A549 (cell line): Measurements from ENCODE around the gene MANF. TPM values are rescaled to one million over a fixed set of nuclear protein-coding genes. Genes with fewer than 3 reads are reported as not detected.

Source experiments
- ATAC-seq, 2 experiments: fragments of 200-7000 bp in 1 of 2; fragments of >200 bp in 1 of 2; cut with Nextera tagmentation in 1 of 2; cut with Tn5 transposase in 1 of 2; 3 replicates each; pipeline versions ENCODE4 v1.8.0 to v1.9.1; 2018 to 2020; ENCODE audit warnings: mild to moderate bottlenecking in 1 of 2, moderate library complexity in 1 of 2
- CTCF ChIA-PET: fragments of 300-600 bp; sonication (Branson Sonifier 250); formaldehyde crosslinking; extraction: SDS; loops from one replicate; lab custom pipeline; 2021; ENCODE audit warnings: antibody characterized with exemption, inconsistent platforms; lab: Yijun Ruan, JAX
- POLR2A ChIA-PET: fragments of 350-600 bp; formaldehyde crosslinking; extraction: SDS; loops from one replicate; lab custom pipeline; 2021; ENCODE audit warnings: antibody characterized with exemption, inconsistent platforms; lab: Yijun Ruan, JAX
- DNase-seq, 2 experiments: peaks; one replicate each; pipeline versions ENCODE4 v3.0.0 to v3.0.0-alpha.2; 2011 to 2016; ENCODE audit warnings: low read depth in 1 of 2, low spot score in 1 of 2
- FAIRE-seq: peaks from 2 replicates; lab custom pipeline; 2011; peaks lifted over from hg19 to GRCh38; lab: Jason Lieb, UNC
- H3K27ac ChIP-seq, 2 experiments: fragments of >200 bp; sonication (Bioruptor Twin); formaldehyde crosslinking; 3 replicates each; pipeline ENCODE4 v1.5.1; 2016 to 2017
- H3K4me1 ChIP-seq: fragments of >200 bp; sonication (Bioruptor Twin); formaldehyde crosslinking; 3 replicates; pipeline ENCODE4 v1.6.1; 2016
- H3K4me2 ChIP-seq: fragments of >200 bp; sonication (Bioruptor Twin); formaldehyde crosslinking; 3 replicates; pipeline ENCODE4 v1.6.1; 2016
- H3K4me3 ChIP-seq: fragments of >200 bp; sonication (Bioruptor Twin); formaldehyde crosslinking; 3 replicates; pipeline ENCODE4 v1.5.1; 2016
- H3K9me3 ChIP-seq: fragments of >200 bp; sonication (Bioruptor Twin); formaldehyde crosslinking; 3 replicates; pipeline ENCODE4 v1.6.1; 2016
- BCL3 ChIP-seq: fragments of >200 bp; sonication (Bioruptor Twin); formaldehyde crosslinking; IDR thresholded peaks from 3 replicates; pipeline ENCODE4 v1.6.1; 2016
- CBX8 ChIP-seq: fragments of 200-600 bp; sonication (generic); IDR thresholded peaks from 2 replicates; pipeline ENCODE4 v1.6.1; 2016
- EHMT2 ChIP-seq: fragments of 200-600 bp; sonication (generic); IDR thresholded peaks from 2 replicates; pipeline ENCODE4 v1.6.1; 2016; ENCODE audit warnings: antibody characterized with exemption, low read depth, mild to moderate bottlenecking, moderate library complexity
- ELK1 ChIP-seq: fragments of 150-350 bp; IDR thresholded peaks from 2 replicates; pipeline ENCODE4 v1.6.1; 2014; ENCODE audit warnings: low read depth, mild to moderate bottlenecking, low read length
- ESRRA ChIP-seq: fragments of 150-350 bp; IDR thresholded peaks from 2 replicates; pipeline ENCODE4 v1.6.1; 2014; ENCODE audit warnings: mild to moderate bottlenecking, low read length, borderline replicate concordance
- FOXS1 ChIP-seq: fragments of 250-450 bp; sonication (Bioruptor Pico); IDR thresholded peaks from 2 replicates; pipeline ENCODE4 v1.5.0; 2020; ENCODE audit warnings: mild to moderate bottlenecking, moderate library complexity
- HEYL ChIP-seq: fragments of 250-450 bp; sonication (Bioruptor Pico); IDR thresholded peaks from 2 replicates; pipeline ENCODE4 v1.8.0; 2021; ENCODE audit warnings: mild to moderate bottlenecking, moderate library complexity
- JUNB ChIP-seq: fragments of >200 bp; sonication (Bioruptor Twin); formaldehyde crosslinking; IDR thresholded peaks from 2 replicates; pipeline ENCODE4 v1.6.1; 2016
- KDM5A ChIP-seq: fragments of 200-600 bp; sonication (generic); IDR thresholded peaks from 2 replicates; pipeline ENCODE4 v1.6.1; 2016; ENCODE audit warnings: antibody characterized with exemption, mild to moderate bottlenecking
- MAZ ChIP-seq: fragments of 150-350 bp; IDR thresholded peaks from 2 replicates; pipeline ENCODE4 v1.6.1; 2014; ENCODE audit warnings: antibody characterized with exemption, low read depth, low read length, borderline replicate concordance
- NR3C1 ChIP-seq: fragments of >200 bp; sonication (Bioruptor Twin); formaldehyde crosslinking; IDR thresholded peaks from 3 replicates; pipeline ENCODE4 v1.6.1; 2017
- PHF8 ChIP-seq: fragments of 200-600 bp; sonication (generic); IDR thresholded peaks from 2 replicates; pipeline ENCODE4 v1.6.1; 2016; ENCODE audit warnings: low read depth, mild to moderate bottlenecking, antibody characterized with exemption, moderate library complexity, borderline replicate concordance
- POLR2AphosphoS2 ChIP-seq: conservative IDR thresholded peaks from 2 replicates; pipeline ENCODE4 v1.6.1; 2012; ENCODE audit warnings: low read length, improper control_type of control experiment, inconsistent platforms
- RARB ChIP-seq: fragments of 250-450 bp; sonication (Bioruptor Pico); IDR thresholded peaks from 2 replicates; pipeline ENCODE4 v1.8.0; 2021; ENCODE audit warnings: mild to moderate bottlenecking, moderate library complexity
- RCOR1 ChIP-seq: fragments of 150-350 bp; IDR thresholded peaks from 2 replicates; pipeline ENCODE4 v1.6.1; 2014; ENCODE audit warnings: antibody characterized with exemption, low read length, low read depth
- RFX5 ChIP-seq: fragments of 450-650 bp; IDR thresholded peaks from 2 replicates; pipeline ENCODE4 v1.7.1; 2014; ENCODE audit warnings: antibody characterized with exemption, mild to moderate bottlenecking, moderate library complexity
- RNF2 ChIP-seq: fragments of 200-600 bp; sonication (generic); IDR thresholded peaks from 2 replicates; pipeline ENCODE4 v1.6.1; 2016; ENCODE audit warnings: low read depth, mild to moderate bottlenecking, antibody characterized with exemption, moderate library complexity, borderline replicate concordance
- SMC3 ChIP-seq: fragments of >200 bp; sonication (Bioruptor Twin); formaldehyde crosslinking; IDR thresholded peaks from 3 replicates; pipeline ENCODE4 v1.6.1; 2018; ENCODE audit warnings: inconsistent platforms
- TFCP2L1 ChIP-seq: fragments of 250-450 bp; sonication (Bioruptor Pico); IDR thresholded peaks from 2 replicates; pipeline ENCODE4 v1.5.0; 2021; ENCODE audit warnings: mild to moderate bottlenecking
- ZNF302 ChIP-seq: fragments of 250-450 bp; sonication (Bioruptor Pico); IDR thresholded peaks from 2 replicates; pipeline ENCODE4 v1.9.0; 2021; ENCODE audit warnings: inconsistent platforms, mild to moderate bottlenecking, moderate library complexity
- ZSCAN20 ChIP-seq: fragments of 250-450 bp; sonication (Bioruptor Pico); IDR thresholded peaks from 2 replicates; pipeline ENCODE4 v1.8.0; 2022; ENCODE audit warnings: mild to moderate bottlenecking, moderate library complexity
- WGBS: methylation state at CpG from one replicate; pipeline ENCODE4 v1.1.6; 2017; ENCODE audit errors: missing lambda C conversion rate; 5-methylcytosine and 5-hydroxymethylcytosine counted together
- polyA plus RNA-seq, 4 experiments: library from polyadenylated mRNA; depleted of rRNA in 3 of 4; stranded (reverse); fragments of >200 nt; fragmentation: RNase III in 1 of 4; extraction: RNeasy Plus Mini Kit Qiagen cat#74134 plus additional on column Dnase treatment in 1 of 4; gene quantifications; 2 replicates in 3 of 4; 3 replicates in 1 of 4; pipeline ENCODE4 v1.2.3, GENCODE V29; 2011 to 2017
- TF ChIP-seq, protein P1 (sequence below): fragments of 250-450 bp; sonication (Bioruptor Pico); IDR thresholded peaks from 2 replicates; pipeline ENCODE4 v1.5.0; 2020; ENCODE audit warnings: low read depth, mild to moderate bottlenecking, moderate library complexity

Gene MANF
- polyA plus RNA-seq, 2 of the 4 experiments (the other 2 are of a cell fraction): 67.8 to 84.9 TPM

DNA sequence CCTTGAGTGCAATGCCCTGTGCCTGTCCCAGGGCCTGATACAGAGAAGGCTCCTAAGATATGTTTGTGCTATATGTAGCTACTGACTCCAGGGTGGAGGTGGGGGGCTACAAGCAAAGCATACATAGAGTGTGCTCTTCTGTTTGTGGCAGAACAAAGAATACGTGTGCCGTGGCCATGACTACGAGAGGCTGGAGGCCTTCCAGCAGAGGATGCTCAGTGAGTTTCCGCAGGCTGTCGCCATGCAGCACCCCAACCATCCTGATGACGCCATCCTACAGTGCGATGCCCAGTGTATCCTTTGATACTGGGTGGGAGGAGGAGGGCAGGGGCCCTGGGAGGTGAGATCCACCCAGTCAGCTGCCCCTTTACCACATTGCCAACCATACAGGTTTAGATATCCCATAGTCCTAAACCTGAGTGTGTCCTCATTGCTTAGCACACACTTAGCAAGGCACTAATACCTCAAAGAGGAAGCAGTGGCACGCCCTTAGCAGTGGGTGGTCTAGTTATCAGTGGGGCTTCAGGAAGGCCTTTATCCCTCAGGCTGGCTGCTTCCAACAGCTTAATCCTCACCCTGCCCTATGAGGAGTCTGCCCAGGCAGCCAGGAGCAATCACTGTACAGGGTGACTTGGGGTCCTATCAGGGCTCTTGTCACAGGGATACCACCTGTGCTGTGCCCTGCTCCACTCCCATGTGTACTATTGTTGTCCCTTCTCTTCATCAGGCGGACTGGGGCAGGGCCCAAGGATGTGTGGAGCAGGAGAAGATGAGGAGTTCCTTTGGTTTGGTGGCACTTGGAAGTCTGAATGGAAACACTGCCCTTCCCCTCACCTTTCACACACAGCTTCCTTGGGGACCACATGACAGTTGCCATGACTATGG is 30.1 kb upstream of the MANF start:
- no peak overlapping the region for H3K4me3 ChIP-seq
- no peak overlapping the region for H3K27ac ChIP-seq
- POLR2A ChIA-PET: no interaction called here
- CTCF ChIA-PET: interaction anchor here (0.6 to 1.0 kb wide), 2 partner anchors 17 to 44 kb away, joined by 3 read pairs; no protein-coding TSS in a partner anchor
- FAIRE-seq: no peak
- H3K9me3 ChIP-seq: no peaks in the 10 kb centered on the region
- H3K4me1 ChIP-seq: no peaks in the 10 kb centered on the region
- DNase-seq: no peak
- ATAC-seq: no peak
- 81% methylated on average over 9 of the region's 9 CpGs for WGBS
- TF ChIP-seq RNF2 (no peak), PHF8 (no peak), KDM5A (no peak), SMC3 (no peak), POLR2AphosphoS2 (no peak), ESRRA (no peak), ZNF302 (CRISPR knock-in tag) (no peak), FOXS1 (no peak), TFCP2L1 (CRISPR knock-in tag) (no peak), RCOR1 (no peak), RFX5 (no peak), NR3C1 (no peak), HEYL (no peak)
- TF ChIP-seq, protein P1, sequence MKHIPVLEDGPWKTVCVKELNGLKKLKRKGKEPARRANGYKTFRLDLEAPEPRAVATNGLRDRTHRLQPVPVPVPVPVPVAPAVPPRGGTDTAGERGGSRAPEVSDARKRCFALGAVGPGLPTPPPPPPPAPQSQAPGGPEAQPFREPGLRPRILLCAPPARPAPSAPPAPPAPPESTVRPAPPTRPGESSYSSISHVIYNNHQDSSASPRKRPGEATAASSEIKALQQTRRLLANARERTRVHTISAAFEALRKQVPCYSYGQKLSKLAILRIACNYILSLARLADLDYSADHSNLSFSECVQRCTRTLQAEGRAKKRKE (CRISPR knock-in tag): no peak
- H3K4me2 ChIP-seq: no peak overlapping the region

- ChIA-PET CTCF (interaction anchor here (0.7 to 1.3 kb wide), 3 partner anchors 11 to 363 kb away, joined by 3 to 4 read pairs (median 3); no protein-coding TSS in a partner anchor), POLR2A (no interaction called here)
- DNase-seq: no peak
- WGBS: 67% methylated on average over 8 of the region's 8 CpGs
- Histone ChIP-seq H3K4me1 (no peaks in the 10 kb centered on the region), H3K9me3 (no peaks in the 10 kb centered on the region), H3K4me2 (no peak overlapping the region), H3K4me3 (no peak overlapping the region), H3K27ac (no peak overlapping the region)
- FAIRE-seq: no peak
- no peak for ATAC-seq
- TF ChIP-seq HEYL (no peak), CBX8 (no peak), BCL3 (no peak), EHMT2 (no peak), ZSCAN20 (CRISPR knock-in tag) (no peak), POLR2AphosphoS2 (no peak), ELK1 (no peak), MAZ (no peak), RARB (CRISPR knock-in tag) (no peak), JUNB (no peak), FOXS1 (no peak)
These were observed 29.1 kb upstream of the MANF start for GRCh38 chr3:51355891-51356578.
